ENCODE results near the gene ATXN7L2. TPM values are rescaled to one million over a fixed set of nuclear protein-coding genes. Genes with fewer than 3 reads are reported as not detected.

The ATXN7L2 gene
- total and polyA plus RNA-seq, 2 experiments from 2014 or later: 6.6 to 9.3 TPM

- H3K4me2 ChIP-seq: no peak overlapping the region
- no peak for TF ChIP-seq CTCF (IDR thresholded peaks at IDR 0.05; ENCODE audit: poor library complexity)
- TF ChIP-seq EZH2 (IDR thresholded peaks at IDR 0.05; ENCODE audit: borderline replicate concordance): no peak
- TF ChIP-seq EZH2phosphoT487 (IDR thresholded peaks at IDR 0.05; ENCODE audit: low read depth, severe bottlenecking, unreplicated experiment): no peak
- 72% methylated on average over 9 of the region's 9 CpGs for WGBS (ENCODE audit: low lambda C conversion rate, missing lambda C conversion rate)
These were observed 53.9 kb downstream of the ATXN7L2 start for GRCh38 chr1:109537450-109538178.

GRCh38 chr1:109538827-109539555 lies 55.3 kb downstream of the ATXN7L2 start:
- Histone ChIP-seq H3K36me3 (replicated peaks; ENCODE audit: insufficient read depth, low read depth) (no peaks in the 10 kb centered on the region), H3K27me3 (no peaks in the 10 kb centered on the region), H2AFZ (no peak overlapping the region), H3K79me2 (no peaks in the 10 kb centered on the region), H3K4me3 (no peak overlapping the region), H3K4me1 (ENCODE audit: insufficient read depth) (no peaks in the 10 kb centered on the region), H3K27ac (no peak overlapping the region), H3K9me3 (ENCODE audit: low read depth) (no peaks in the 10 kb centered on the region), H3K9me2 (replicated peaks; ENCODE audit: insufficient read depth) (no peaks in the 10 kb centered on the region), H3K4me2 (no peak overlapping the region), H4K20me1 (ENCODE audit: insufficient read depth, poor library complexity, severe bottlenecking) (no peaks in the 10 kb centered on the region)
- TF ChIP-seq CTCF (IDR thresholded peaks at IDR 0.05; ENCODE audit: poor library complexity) (no peak), EZH2phosphoT487 (IDR thresholded peaks at IDR 0.05; ENCODE audit: low read depth, severe bottlenecking, unreplicated experiment) (no peak), EZH2 (IDR thresholded peaks at IDR 0.05; ENCODE audit: borderline replicate concordance) (no peak)
- DNase-seq (ENCODE audit: low spot score): no peak
- 91% methylated on average over 9 of the region's 9 CpGs for WGBS (ENCODE audit: low lambda C conversion rate, missing lambda C conversion rate)

More at GRCh38 chr1:109537450-109538178, 53.9 kb downstream of the ATXN7L2 start:
- Histone ChIP-seq H2AFZ (no peak overlapping the region), H4K20me1 (ENCODE audit: insufficient read depth, poor library complexity, severe bottlenecking) (no peaks in the 10 kb centered on the region), H3K27ac (no peak overlapping the region), H3K4me1 (ENCODE audit: insufficient read depth) (peaks cover 1% of the 10 kb centered on the region), H3K79me2 (no peaks in the 10 kb centered on the region), H3K36me3 (replicated peaks; ENCODE audit: insufficient read depth, low read depth) (no peaks in the 10 kb centered on the region), H3K9me2 (replicated peaks; ENCODE audit: insufficient read depth) (no peaks in the 10 kb centered on the region), H3K27me3 (no peaks in the 10 kb centered on the region), H3K9me3 (ENCODE audit: low read depth) (no peaks in the 10 kb centered on the region), H3K4me3 (no peak overlapping the region)
- no peak for DNase-seq (ENCODE audit: low spot score)

DNA sequence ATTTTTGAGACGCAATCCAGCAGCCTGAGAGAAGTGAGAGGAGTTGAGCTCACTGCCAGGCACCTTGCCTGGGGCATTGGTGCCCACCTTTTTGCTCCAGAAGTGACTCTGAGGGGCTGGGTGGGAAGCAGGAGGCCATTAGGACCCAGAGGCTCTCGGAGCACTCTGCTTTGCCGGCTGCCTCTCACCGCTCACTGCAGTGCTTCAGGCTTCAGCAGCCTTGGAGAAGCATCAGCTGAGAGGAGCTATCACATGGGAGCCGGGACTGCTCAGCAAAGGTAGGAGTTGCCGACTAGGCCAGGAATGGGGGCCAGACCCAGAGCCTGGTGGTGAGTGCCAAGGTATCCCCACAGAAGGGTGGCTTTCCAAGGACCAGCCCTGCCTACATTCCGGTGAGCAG lies 56.0 kb downstream of the ATXN7L2 start, which contains the start of gene GPR61:
Gene GPR61, plus strand, starts transcription at position 197 of the 400 bp plus-strand sequence. CDS start 3,151 bp downstream, outside the sequence.
- Histone ChIP-seq H3K27ac (no peak within 1 kb of the TSS), H3K9me2 (replicated peaks; ENCODE audit: insufficient read depth) (no peaks in the 10 kb centered on the region), H3K9me3 (ENCODE audit: low read depth) (no peaks in the 10 kb centered on the region), H4K20me1 (ENCODE audit: insufficient read depth, poor library complexity, severe bottlenecking) (no peaks in the 10 kb centered on the region), H3K27me3 (no peaks in the 10 kb centered on the region), H3K36me3 (replicated peaks; ENCODE audit: insufficient read depth, low read depth) (no peaks in the 10 kb centered on the region), H2AFZ (no peak within 1 kb of the TSS), H3K79me2 (no peaks in the 10 kb centered on the region), H3K4me3 (no peak within 1 kb of the TSS), H3K4me1 (ENCODE audit: insufficient read depth) (no peaks in the 10 kb centered on the region), H3K4me2 (no peak within 1 kb of the TSS)
- DNase-seq (ENCODE audit: low spot score): no peak
- WGBS (ENCODE audit: low lambda C conversion rate, missing lambda C conversion rate): 43% methylated on average over 7 of the region's 7 CpGs
- no peak for TF ChIP-seq EZH2phosphoT487 (IDR thresholded peaks at IDR 0.05; ENCODE audit: low read depth, severe bottlenecking, unreplicated experiment)
- no peak for TF ChIP-seq CTCF (IDR thresholded peaks at IDR 0.05; ENCODE audit: poor library complexity)
- TF ChIP-seq EZH2 (IDR thresholded peaks at IDR 0.05; ENCODE audit: borderline replicate concordance): no peak

Measured in hepatocyte (in vitro differentiated cells).